NAMALWA (cell line): Measurements from ENCODE around the gene BCL2L1.
A peak's percentile ranks its signal among the peaks of the same experiment; 100 is the strongest.
"Not testable (repeated sequence)": the region's sequence is repeated elsewhere in the genome, so short reads cannot be mapped to it uniquely, and the experiment has no call there.

ENCODE experiments used
- DNase-seq: peaks from one replicate; pipeline ENCODE4 v3.0.0-alpha.2; 2015; ENCODE audit warnings: low spot score

The BCL2L1 gene

DNA sequence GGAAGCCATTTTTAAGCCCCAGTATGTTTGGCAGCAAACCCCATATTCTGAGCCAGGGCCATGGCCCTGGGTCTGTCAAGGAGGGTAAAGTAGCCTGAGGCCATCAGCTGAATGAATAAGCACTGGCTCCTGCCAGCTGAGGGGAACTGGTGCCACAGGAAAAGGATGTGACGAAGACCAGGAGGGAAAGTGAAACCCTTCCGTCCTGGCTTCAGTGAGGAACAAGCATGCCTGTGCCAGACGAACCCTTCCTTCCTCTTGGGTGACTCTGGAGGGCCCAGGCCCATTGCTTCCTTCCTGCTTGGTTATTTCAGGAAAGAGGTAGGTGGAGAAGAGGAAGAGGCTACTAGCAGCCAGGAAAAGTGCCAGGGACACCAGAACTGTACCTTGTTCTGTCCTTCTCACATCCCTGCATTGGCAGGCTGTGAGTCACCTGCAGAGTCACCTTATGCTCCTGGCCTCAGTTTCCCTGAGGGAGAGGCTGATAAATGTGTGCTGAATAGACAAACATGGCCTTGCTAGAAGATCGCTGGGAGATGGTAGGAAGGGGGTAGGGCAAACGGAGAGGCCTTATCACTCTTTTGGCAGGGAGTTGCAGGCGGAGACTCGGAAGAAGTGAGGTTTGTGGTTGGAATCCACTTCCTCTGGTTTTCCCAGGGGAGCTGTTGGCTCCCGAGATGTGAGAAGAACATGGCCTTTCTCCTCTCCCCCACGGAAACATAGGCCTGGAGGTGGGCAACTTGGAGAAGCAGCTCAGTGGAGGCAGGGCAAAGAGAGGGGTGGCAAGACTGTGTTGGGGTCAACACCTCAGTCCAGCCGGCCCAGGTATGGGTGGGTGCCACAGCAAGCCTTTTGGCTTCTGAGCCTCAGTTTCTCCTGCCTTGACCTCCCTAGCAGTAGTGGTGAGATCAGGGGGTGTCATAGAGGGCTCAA, 47.5 kb downstream of the BCL2L1 start:
- peak; percentile 68 for DNase-seq

DNA sequence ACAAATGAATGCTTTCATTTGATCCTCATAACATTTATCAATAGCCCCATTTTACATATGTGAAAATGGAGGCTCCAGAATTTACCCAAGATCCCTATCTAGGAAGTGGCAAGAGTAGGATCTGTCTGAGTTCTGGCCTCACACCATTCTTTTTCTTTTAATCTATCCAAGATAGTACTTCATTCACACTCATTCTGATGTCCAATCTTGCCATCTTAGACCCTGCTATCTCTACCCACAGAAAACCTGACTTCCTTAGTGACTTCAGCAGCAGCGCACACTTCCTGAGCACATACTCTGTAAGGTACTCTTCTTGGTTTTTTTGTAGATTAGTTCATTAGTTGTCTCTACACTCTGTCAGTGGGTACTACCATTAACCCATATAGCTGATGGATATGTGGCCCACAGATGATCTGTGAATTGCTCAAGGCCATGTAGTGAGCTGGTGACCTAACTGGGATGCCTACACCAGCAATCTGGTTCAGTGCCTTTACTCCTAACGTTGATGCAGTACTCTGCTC, 48.7 kb downstream of the BCL2L1 start:
- no peak for DNase-seq

DNA sequence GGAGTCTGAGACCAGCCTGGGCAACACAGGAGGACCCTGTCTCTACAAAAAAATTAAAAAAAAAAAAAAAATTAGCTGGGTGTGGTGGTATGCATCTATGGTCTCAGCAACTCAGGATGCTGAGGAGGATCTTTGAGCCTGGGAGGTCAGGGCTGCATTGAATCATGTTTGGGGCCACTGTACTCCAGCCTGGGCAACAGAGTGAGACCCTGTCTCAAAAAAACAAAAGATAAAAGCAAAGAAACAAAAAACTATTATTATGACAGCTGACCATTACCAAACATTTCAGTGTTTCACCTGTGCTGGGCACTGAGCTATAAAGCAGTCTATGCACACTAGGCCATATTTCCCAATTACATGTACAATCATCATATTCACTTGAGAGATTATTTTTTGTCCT, 49.2 kb downstream of the BCL2L1 start:
- DNase-seq: no peak

DNA sequence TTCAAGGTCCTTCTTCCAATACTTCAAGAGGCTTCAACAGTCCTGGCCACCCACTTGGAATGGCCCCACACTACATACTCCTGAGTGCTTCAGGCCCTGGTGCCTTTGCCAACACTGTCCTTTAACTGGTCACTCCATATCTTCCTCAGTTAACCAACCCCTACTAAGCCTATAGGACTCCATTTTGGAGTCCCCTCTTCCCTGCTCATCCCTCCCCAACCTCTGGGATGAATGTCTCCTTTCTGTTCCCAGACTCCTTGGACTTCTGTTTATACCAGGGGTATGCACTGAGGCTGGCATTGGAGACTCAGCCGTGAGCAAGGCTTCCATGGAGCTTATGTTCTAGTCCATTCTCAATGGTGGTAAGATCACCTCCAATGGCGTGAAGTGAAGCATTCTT, 51.3 kb downstream of the BCL2L1 start:
- DNase-seq: no peak

DNA sequence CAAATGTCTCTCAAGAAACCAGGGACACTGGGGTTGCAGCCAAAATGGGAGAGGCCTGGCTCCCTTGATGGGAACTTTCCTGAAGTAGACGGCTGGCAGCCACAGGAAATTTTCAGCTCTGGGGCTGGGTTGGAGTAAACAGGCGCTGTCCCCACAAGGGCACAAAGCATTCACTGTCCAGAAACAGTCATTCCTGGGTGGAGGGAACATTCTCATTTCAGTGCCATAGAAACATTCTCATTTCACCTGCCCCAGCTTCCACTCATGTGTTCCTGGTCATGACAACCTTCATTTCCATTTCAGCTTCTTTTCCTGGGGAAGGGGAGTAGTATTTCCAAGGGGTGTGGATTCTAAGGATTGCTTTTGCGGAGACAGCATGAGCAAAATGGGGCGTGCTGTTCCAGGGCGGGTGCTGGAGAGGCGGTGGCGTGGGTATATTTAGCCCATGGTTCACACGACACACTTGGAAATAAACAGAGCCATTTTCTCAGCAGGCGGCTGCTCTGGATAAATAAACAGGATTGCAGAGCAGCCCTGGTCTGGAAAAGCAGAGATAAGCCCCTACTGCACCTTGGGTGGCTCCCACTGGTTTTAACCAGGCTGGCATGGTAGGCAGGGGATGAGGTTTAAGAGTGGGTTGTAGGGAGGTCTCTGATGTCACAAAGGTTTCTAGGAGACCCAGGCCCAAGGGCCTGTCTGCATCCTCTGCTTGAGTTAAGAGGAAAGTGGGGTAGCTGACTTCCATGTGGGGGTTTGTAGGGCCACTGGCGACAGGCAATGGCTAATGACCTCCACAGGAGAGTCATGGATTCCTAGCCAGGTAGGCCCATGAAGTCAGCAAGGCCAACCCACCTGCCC, 52.1 kb downstream of the BCL2L1 start:
- no peak for DNase-seq

DNA sequence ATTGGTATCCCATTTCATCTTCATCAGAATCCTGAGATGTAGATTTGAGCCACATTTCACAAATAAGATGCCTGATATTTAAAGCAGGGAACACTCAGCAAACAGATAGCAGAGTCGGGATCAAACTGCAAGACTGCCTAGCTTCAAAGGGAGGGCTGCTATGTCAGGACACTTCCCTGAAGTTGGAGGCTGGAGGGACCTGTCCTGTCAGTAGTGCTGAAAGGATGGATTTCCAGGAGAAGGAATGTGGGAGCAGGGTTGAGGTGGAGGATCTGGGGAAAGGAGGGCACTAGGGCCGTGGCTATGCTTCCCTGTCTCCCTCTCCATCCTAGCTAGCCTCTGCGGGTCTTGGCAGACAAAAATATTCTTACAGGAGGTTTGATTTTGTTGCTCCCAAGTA, 52.8 kb downstream of the BCL2L1 start:
- no peak for DNase-seq

DNA sequence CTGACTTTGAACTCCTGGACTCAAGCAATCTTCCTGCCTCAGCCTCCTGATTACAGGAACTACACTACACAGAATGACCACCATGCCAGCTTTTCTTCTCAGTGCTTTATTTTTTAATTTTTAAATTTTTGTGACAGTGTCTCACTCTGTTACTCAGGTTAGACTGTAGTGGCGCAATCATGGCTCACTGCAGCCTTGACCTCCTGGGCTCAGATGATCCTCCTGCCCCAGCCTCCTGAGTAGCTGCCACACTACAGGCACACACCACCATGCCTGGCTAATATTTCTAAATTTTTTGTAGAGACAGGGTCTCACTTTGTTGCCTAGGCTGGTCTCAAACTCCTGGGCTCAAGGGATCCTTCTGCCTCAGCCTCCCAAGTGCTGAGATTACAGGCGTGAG, 53.7 kb downstream of the BCL2L1 start:
- not testable (repeated sequence) for DNase-seq

DNA sequence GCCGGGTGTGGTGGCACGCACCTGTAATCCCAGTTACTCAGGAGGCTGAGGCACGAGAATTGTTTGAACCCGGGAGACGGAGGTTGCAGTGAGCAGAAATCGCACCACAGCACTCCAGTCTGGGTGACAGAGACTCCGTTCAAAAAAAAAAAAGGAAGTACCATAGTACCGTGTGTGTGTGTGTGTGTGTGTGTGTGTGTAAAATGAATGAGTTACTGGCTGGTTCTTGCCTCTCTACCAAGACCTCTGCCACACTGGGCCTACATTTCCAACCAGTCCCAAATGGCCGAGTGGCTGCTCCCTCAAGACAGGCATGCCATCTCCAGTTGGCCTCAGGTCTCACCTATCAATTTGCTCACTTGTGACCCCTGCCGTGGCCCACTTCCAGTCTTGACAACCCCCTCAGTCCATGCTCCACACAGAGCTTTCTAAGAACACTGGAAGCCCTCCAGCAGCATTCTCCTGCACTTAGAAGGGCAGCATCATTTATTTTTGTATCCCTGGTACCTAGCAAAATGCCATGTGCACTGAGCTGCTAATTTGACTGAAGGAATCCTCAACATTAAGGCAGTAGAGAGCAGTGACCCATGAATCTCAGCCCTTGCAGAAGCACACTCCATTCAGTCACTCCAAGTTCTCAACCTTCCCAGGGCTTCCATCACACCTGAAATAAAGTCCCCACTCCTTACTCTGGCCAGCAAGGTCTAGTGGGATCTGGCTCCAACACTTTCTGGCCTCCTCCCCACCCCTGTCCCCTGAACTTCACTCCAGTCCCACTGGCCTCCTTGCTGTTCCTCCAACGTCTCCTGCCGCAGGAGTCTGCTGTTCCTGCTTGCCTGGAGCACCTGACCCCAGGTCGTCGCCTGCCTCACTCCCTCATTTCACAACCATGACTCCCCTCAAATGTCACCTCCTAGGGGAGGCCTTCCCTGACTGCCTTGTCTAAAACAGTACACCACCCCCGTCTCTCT, 55.1 kb downstream of the BCL2L1 start:
- no peak for DNase-seq

DNA sequence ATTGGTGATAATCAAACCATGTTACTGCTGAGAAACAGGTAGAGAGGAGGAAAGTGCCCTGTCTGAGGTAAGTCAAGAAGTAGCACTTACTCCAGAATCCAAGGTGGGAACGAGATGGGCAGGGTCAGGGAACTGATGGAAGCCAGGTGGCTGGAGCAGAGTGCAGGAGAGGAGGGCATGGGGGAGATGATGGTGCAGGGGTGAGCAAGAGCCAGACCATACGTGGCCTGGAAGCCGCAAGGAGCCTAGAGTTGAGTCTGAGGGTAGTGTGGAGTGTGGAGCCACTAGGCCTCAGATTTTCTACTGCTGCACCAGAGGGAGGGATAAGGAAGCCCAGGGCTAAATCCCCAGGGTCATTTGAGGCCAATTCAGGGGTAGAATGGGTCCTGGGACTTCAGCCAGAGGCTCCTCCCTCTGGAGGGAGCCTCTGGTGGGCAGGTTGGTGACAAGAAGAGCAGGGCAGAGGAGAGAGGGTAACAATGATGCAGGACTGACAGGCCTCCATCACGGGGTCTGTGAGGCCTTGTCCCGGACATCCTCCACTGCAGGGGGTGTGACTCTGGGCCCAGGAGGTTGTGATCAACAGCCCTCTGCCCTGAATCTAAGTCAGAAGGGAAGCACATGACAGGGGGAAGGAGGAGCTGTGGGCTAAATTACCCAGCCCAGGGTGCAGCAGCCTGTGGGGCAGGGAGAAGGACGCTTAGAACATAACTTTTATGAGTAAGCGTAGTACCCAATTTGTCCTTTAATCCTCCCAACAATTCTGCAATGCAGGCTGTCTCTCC, 56.2 kb downstream of the BCL2L1 start:
- DNase-seq: no peak

DNA sequence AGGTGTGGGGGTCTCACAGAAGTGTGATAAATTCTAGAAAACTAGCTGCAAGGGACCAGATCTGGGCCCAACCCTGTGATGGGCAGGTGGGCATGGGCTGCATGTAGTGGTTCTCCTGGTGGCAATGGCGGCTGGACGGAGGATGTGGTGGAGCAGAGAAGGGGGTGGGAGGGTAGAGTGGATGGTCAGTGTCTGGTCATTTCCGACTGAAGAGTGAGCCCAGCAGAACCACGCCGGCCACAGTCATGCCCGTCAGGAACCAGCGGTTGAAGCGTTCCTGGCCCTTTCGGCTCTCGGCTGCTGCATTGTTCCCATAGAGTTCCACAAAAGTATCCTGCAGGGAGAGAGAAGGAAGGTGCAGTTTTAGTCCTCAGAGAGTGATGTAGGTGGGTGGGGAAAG, 56.9 kb downstream of the BCL2L1 start:
- no peak for DNase-seq

DNA sequence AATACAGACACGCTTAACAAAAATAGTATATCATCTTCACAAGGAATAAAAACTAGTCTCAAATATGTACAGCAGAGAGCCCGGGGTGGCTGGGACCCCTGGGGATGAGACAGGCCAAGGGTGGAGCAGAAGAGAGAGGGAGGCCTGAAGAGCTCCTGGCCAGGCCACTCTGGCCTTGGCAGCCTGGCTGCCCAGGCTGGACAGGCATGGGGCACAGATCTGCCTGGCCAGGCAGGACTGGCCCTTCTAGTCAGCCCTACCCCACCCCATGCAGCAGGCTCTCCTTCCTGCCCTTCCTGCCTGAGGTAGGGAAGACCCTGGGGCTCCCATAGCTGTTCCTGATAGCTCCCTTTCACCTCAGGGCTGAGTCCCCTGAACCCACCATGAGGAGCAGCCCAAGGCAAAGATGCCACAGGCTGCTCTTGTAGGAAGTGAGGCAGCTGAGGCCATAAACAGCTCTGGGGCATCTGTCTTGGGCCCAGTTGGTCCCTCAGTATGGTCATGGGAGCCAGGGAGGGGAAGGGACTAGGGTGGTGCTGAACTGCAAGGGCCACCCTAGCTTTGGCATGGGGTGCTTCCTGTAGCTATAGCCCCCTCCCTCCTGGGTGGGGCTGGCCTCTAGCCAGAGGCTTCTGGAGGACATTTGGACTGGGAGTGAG, 57.8 kb downstream of the BCL2L1 start:
- DNase-seq: no peak

DNA sequence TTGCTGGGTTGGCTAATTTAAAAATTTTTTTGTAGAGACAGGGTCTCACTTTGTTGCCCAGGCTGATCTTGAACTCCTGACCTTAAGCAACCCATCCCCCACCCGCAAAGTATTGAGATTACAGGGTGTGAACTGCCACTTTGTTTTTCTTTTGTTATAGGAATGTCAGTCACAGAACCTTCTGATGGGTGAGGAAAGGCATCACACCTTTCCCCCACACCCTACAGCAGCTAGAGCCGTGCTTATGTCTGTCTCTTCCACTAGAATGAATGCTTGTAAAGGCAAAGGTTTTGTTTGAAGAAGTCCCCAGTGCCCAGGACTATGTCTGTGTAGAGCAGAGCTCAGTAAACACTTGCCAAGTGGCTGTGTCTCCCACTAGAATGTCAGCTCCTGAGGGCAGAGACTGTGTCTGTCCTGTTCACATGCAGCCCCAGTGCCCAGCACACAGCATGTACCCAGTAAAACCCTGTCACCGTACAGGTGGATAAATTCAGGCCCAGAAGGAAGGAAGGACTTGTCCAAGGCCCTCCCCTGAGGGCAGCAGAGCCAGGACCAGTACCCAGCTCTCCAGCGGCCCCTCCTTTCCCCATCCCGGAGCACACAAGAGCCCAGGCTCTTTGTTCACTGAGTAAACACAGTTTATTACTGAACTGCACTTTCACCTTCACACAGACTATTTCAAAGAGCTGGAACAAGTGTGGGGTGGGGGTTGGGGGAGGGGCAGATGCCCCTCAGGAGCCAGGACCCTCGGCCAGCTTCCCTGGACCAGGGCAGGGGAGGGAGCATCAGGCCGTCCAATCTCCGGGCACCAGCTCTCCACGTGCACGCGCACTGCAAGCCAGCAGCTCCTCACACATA, 58.6 kb downstream of the BCL2L1 start:
- no peak for DNase-seq

DNA sequence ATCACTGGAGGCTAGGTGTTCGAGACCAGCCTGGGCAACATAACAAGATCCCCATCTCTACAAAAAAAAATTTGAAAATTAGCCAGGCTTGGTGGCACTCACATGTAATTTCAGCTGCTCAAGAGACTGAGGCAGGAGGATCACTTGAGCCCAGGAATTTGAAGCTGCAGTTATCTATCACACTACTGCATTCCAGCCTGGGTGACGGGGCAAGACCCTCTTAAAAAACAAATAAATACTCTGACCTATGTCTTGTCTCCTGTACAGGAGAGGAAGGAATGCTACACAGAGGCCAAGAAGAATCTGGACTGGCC, 59.2 kb downstream of the BCL2L1 start:
- no peak for DNase-seq

DNA sequence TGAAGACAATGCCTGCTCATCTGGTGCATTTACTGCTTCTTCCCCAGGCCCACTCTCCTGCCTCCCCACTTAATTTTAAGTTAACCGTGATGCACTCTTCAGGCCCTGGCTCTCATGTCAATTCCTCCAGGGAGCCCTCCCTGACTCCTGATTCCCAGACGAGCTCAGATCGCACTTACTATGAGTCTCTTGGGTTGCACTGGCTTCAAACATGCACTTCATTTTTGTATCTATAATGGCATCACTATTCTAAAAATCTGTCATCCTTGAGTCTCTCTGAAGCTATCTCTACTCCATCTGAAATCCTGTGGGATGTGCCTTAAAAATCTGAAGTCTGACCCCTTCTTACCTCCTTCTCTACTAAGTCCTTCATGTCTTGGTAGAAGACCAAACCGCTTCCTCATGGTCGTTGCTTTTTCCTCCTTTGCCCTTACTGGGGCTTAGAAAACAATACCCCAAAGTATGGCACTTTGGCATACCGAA, 60.3 kb downstream of the BCL2L1 start:
- DNase-seq: no peak

DNA sequence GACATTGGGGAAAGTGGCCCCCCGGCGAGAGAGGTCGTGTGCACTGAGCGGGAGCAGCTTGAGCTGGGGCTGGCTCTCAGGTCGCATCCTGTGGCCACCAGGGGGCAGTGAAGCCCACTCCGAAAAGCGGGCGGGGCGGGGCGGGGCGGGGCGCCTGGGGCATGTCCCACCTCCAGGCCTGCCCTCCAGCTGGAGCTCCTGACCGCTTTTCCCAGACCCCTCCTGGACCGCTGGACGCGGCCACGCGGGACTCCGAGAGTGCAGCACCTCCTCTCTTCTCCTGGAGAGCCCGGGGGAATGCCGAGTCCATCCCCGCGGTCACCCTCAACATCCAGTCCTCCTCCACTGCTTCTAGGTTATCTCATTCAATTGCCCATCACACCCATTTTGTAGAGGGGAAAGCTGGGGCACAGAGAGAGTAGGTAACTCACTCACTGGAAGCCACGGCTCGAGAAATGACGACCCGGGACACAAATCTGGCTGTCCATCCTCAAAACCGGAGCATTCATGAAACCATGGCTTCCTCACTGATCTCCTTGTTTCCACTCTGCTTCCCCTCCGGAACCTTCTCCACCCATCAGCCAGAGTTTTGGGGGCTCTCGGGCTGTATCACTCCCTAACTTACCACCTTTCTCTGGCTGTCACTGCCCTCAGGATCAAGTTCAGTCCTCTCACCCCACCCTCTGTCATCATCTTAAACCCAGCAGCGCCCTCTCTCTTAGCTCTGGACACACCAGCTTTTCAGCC, 60.9 kb downstream of the BCL2L1 start:
- peak; percentile 72 for DNase-seq

DNA sequence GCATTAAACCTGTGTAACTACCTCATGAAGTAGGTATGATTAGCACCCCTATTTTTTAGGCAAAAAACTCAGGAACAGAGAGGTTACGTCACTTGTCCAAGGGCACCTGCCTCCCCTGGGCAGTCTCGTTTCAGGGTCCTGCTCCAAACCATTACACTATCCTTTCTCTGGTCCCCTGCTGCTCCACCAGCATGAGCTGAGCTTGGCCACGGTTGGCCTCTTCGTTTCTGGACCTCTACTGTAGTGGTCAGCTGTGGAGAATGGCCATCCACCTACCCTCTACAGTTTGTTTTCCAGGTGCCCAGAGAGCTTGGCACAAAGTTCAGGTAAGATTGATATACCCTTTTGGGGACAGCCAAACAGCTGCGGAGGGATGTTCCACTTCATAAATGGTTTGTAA, 68.1 kb downstream of the BCL2L1 start:
- no peak for DNase-seq

DNA sequence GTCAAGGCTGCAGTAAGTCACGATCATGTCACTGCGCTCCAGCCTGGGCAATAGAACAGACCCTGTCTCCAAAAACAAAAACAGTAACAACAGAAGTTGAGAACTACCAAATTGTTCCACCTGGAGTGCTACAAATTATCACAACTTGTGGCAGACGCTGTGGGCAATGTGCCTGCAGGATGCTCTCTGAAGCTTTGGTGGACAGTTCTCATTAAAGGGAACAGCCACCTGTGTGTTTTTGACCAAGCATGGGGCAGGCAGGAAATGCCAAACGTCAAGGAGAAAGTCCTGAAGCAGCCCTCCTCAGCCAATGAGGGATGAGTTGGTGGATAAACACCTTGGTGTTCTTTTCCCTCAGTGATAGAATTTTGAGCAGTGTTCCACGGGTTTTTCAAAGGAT, 69.1 kb downstream of the BCL2L1 start:
- DNase-seq: no peak

DNA sequence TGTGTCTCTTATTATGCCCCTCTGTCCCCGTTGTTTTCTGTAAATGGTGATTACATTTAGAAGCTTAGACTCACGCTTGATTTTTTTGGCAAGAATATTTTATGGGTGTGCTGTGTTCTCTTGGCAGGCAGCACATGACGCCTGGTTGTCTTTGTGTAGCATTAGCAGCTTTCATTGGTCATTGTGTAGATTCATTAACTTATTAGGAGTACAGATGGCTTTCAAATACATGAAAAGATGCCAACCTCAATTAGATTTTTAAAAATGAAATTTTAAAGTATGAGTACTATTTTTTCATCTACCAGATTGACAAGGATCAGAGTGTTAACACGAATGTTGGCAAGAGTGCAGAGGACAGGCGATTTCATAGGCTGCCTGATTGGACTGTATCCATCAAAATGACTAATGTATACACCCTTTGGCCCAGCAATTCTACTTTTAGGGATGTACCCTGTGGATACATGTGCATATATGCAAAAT, 69.7 kb downstream of the BCL2L1 start:
- no peak for DNase-seq
